ENCODE data around the gene IARS1. TPM values are rescaled to one million over a fixed set of nuclear protein-coding genes. Genes with fewer than 3 reads are reported as not detected.

The IARS1 gene
- total and polyA plus RNA-seq, 10 of the 15 experiments (the other 5 are each of a cell fraction or from before 2014, with no cell fraction given), result 71.0 to 227 (median 153) TPM

GRCh38 chr9:92324889-92325268, 31.4 kb upstream of the IARS1 start:
- ATAC-seq, result peak; percentile 45
- FAIRE-seq, result no peak
- peaks cover under 1 to 3% of the 10 kb centered on the region in 2 experiments; a peak in 1 of 4 replicates for H3K36me3 ChIP-seq (ENCODE audit: control insufficient read depth in 2 of 2, insufficient read depth in 2 of 2, low read length in 1 of 2)
- H3K4me1 ChIP-seq (ENCODE audit: control insufficient read depth, insufficient read depth, low read length), result peaks cover 2% of the 10 kb centered on the region; the same call in 1 of the 2 replicates
- H4K20me1 ChIP-seq (ENCODE audit: control insufficient read depth, insufficient read depth), result no peaks in the 10 kb centered on the region
- RAD21 ChIA-PET (ENCODE audit: unreplicated experiment), result no interaction called here
- peak overlapping the region; percentile 89 for H2AFZ ChIP-seq (ENCODE audit: control insufficient read depth, low read depth, low read length)
- peak overlapping the region; percentile 97 for H3K9ac ChIP-seq (ENCODE audit: control insufficient read depth, insufficient read depth, low read length)
- 1% methylated on average over 12 of the region's 12 CpGs for WGBS (ENCODE audit: insufficient coverage, insufficient replicate concordance, low lambda C conversion rate, missing lambda C conversion rate)
- SMC1A ChIA-PET (ENCODE audit: uncharacterized antibody, unreplicated experiment), result interaction anchor here (0.9 to 1.2 kb wide), 2 partner anchors 8 to 9 kb away, joined by 3 to 4 read pairs; no protein-coding TSS in a partner anchor
- no peaks in the 10 kb centered on the region for H3K27me3 ChIP-seq (replicated peaks in 1 of 2; ENCODE audit: control insufficient read depth in 2 of 2, insufficient read depth in 2 of 2, low read length in 1 of 2)
- TSS peak; percentile 82 for BruUV-seq (replicated peaks)
- intact Hi-C loops (cut with micrococcal nuclease; ENCODE audit: unreplicated experiment), result loop anchor here (5.0 to 10.0 kb wide), 2 partner anchors 120 to 307 kb away; no protein-coding TSS in a partner anchor
- peaks cover 49% of the 10 kb centered on the region for H3K79me2 ChIP-seq (ENCODE audit: control insufficient read depth, insufficient read depth, low read length)
- in situ Hi-C loops (cut with MboI), result loop anchor here (5.0 kb wide), 1 partner anchor 307 kb away; no protein-coding TSS in a partner anchor
- TF ChIP-seq PRDM15 (CRISPR knock-in tag; IDR thresholded peaks at IDR 0.05) (no peak), MTA3 (IDR thresholded peaks at IDR 0.05; ENCODE audit: borderline replicate concordance, low read length) (peak; percentile 85; the same call in 1 of the 2 replicates), PAX5 (IDR thresholded peaks at IDR 0.05; ENCODE audit: borderline replicate concordance, low read depth, low read length) (0 out of 2 replicates have a peak, but pooled peaks have one; percentile 8), ETV6 (conservative IDR thresholded peaks at IDR 0.05 in 1 of 2, IDR thresholded peaks at IDR 0.05 in 1 of 2; ENCODE audit: borderline replicate concordance in 1 of 2, low read depth in 1 of 2) (no peak), ZSCAN29 (IDR thresholded peaks at IDR 0.05) (no peak), PAX8 (IDR thresholded peaks at IDR 0.05) (0 out of 2 replicates have a peak, but pooled peaks have one; percentile 76), CEBPB (IDR thresholded peaks at IDR 0.05; ENCODE audit: borderline replicate concordance in 1 of 2, low read depth in 2 of 2, low read length in 2 of 2) (no peak), NRF1 (conservative IDR thresholded peaks at IDR 0.05; ENCODE audit: low read depth, low read length) (0 out of 2 replicates have a peak, but pooled peaks have one; percentile 5), ZBED1 (IDR thresholded peaks at IDR 0.05; ENCODE audit: borderline replicate concordance) (no peak), NKRF (conservative IDR thresholded peaks at IDR 0.05) (0 out of 2 replicates have a peak, but pooled peaks have one; percentile 93), CTCF (IDR thresholded peaks at IDR 0.05 in 2 of 3, conservative IDR thresholded peaks at IDR 0.05 in 1 of 3; ENCODE audit: control insufficient read depth in 2 of 3, extremely low read depth in 1 of 3, insufficient read depth in 1 of 3, low read depth in 3 of 3, low read length in 3 of 3) (no peak), LARP7 (IDR thresholded peaks at IDR 0.05) (0 out of 2 replicates have a peak, but pooled peaks have one; percentile 31)
- H3K4me3 ChIP-seq, result peak overlapping the region; percentile 96
- peak overlapping the region; percentile 52 for H3K4me2 ChIP-seq (ENCODE audit: control insufficient read depth, insufficient read depth)
- H3K9me3 ChIP-seq (replicated peaks; ENCODE audit: control insufficient read depth, insufficient read depth, low read length), result no peaks in the 10 kb centered on the region
- POLR2A ChIA-PET, result interaction anchor here (0.9 to 1.6 kb wide), 2 partner anchors 11 to 345 kb away, joined by 3 to 7 read pairs; partner anchors contain the start of gene IPPK
- CTCF ChIA-PET, result interaction anchor here (1.4 to 2.0 kb wide), 4 partner anchors 185 to 466 kb away, joined by 3 to 8 read pairs (median 4); partner anchors contain the start of gene IPPK
- peak overlapping the region; percentile 98 for H3K27ac ChIP-seq (ENCODE audit: control insufficient read depth, insufficient read depth)
- no peak for DNase-seq (ENCODE audit: low read depth, low spot score)
